GM19043 (cell line): Measurements from ENCODE around the gene ELFN1.
"Not testable (repeated sequence)": the region's sequence is repeated elsewhere in the genome, so short reads cannot be mapped to it uniquely, and the experiment has no call there.

Source experiments
- ATAC-seq: cut with Tn5 transposase; IDR thresholded peaks from one replicate; pipeline ENCODE4 v1.9.1; 2021; ENCODE audit warnings: low read depth; ENCODE audit not compliant: unreplicated experiment

The ELFN1 gene

DNA sequence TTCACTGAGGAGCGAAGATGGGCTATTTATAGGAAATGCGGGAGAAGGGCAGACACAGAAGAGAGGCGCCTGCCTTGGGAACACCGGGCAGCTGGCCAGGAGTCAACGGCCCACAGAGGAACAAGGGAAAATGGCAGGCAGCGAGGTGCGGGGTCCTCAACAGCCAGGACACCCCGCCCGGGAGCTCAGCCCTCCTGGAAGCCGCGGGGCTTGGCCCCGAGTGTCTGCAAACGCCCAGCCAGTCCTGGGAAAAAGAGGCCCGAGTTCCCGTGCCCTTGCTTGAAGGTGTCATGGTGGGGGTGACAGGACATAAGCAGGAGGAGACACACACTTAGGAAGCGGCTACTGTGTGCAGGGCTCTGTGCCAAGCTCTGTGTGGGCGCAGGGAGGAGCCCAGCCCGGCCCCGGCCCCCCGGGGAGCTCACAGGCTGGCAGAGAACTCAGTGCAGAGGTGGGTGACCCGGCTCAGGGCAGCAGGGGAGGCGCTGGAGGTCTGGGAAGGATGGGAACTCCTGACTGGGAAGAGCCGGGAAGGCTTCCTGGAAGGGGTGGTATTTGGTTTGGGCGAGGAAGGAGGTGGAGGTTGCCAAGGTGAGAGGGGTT lies 79.9 kb downstream of the ELFN1 start:
- no peak for ATAC-seq

DNA sequence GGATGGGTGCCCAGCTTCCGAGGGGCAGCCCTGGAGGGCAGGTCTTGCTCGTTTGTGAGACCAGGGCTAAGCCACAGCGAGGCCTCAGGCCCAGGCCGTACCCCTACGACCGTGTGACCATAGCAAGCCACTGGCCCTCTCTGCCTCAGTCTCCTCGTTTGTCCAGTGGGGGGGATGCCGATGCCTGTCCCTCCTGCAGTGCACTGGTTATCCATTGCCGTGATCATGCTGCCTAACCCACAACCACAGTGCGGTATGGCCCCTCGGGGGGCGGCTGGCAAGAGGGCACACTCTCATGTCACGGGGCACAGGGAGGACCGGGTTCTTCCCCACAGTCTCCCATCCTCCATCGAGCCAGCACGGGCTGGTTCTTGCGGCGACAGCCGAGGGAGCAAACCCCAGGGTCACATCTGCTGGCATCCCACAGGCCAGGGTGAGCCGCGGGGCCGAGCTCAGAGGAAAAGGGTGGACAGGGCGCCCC lies 80.5 kb downstream of the ELFN1 start:
- no peak for ATAC-seq

DNA sequence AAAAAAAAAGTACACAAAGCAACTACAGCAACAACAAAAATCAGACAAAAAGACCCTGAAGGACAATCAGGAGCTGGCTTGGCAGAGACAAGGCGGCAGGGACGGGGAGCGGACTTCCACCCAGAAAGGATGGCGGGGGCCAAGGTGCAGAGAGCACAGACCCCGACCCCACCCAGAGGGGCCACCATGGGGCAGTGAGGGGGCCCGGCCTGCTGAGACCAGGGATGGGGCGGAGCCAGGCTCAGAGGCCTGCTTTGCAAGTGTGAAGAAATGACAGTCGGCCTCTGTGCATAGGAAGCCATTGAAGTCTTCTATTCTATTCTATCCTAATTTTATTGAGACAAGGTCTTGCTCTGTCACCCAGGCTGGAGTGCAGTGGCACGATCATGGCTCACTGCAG lies 82.0 kb downstream of the ELFN1 start:
- no peak for ATAC-seq

DNA sequence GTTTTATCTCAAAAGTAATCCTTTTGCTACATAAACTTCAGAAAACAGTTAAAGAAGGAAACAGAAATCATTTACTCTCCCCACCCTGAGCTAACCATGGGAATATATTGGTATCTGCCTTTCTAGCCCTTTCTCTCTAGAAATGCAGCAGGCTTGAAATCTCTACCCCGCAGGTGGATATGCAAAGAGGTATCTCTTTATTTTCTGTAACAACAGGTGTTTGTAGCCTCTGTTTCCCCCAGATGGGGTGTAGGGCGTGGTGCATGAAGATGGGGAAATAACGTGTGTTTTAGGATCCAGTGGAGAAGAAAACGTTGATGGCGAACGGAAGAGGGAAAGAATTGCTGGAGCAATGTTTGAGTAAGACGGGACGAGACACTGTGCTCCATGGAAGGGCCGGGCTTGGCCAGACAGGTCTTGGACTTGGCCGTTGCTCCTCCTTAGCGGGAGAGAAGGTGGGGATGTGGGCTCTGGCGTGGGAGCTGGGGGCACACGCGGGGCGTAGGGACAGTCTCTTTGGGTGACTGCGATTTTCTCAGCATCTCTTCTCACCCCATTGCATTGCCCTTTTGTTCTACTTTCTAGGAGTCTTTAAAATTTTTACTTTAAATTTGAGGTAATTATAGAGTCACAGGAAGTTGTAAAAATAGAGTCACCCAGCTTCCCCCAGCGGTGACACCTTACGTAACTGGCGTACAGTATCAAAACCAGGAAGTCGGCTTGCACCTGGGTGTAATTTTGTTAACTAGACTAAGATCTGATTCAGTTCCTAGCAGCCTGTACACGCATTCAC lies 82.9 kb downstream of the ELFN1 start:
- ATAC-seq: no peak

DNA sequence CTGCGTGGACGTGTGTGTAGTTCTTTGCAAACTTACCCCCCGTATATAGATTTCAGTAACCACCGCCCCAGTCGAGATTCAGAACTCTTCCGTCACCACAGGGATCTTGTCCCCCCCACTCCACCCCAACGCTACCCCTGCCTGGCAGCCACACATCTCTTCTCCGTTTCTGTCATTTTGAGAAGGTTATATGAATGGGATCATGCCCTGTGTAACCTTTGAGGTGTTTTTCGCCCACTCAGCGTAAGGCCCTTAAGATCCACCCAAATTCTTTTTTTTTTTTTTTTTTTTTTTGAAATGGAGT lies 83.4 kb downstream of the ELFN1 start:
- no peak for ATAC-seq

DNA sequence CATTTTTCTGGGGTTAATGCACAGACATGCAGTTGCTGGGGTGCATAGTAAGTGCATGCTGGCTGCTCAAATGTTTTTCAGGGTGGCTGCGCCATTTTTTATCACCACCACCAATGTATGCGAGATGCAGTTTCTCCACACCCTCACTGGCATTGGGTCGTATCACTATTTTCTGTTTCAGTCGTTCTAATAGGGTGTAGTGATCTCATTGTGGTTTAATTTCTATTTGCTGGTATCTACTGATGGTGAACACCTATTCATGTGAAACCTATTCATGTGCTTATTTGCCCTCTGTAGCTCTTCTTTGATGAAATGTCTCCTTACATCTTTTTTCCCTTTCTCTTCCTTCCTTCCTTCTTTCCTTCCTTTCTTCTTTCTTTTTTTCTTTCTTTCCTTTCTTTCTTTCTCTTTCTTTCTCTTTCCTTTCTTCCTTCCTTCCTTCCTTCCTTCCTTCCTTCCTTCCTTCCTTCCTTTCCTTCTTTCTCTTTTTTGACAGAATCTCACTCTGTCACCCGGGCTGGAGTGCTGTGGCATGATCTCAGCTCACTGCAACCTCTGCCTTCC lies 84.3 kb downstream of the ELFN1 start:
- ATAC-seq: no peak

DNA sequence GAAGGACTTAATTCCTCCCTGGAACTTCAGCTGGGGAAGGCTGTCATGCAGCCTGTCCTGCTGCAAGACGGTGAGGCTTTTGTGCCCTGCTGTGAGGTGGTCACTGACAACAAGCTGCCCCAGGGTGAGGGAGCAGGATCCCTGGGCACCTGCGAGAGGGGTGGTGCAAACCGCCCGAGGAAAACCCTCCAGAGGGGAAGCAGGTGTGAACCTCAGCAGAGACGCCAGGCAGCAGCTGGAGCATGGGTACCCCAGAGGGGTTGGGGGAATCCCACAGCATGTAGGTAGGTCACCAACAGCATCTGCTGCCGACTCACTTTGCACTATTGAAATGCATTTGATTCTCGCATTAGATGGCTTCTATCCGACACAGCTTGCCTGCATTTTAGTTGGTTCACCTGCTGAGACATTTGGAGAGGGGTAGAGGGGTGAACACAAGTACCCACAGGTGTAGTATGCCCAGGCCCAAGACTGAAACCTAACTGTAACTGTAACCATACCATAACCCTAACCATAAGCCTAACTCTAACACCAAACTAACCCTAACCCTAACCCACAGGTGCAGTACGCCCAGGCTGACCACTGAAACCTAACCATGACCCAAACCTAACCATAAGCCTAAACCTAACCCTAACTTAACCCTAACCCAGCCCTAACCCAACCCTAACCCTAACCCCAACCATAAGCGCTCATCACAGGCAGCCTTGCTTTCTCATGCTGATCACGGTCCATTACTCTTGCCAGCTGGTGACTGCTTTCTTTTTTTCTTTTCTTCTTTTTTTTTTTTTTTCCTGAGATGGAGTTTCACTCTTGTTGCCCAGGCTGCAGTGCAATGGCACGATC lies 85.9 kb downstream of the ELFN1 start:
- no peak for ATAC-seq

DNA sequence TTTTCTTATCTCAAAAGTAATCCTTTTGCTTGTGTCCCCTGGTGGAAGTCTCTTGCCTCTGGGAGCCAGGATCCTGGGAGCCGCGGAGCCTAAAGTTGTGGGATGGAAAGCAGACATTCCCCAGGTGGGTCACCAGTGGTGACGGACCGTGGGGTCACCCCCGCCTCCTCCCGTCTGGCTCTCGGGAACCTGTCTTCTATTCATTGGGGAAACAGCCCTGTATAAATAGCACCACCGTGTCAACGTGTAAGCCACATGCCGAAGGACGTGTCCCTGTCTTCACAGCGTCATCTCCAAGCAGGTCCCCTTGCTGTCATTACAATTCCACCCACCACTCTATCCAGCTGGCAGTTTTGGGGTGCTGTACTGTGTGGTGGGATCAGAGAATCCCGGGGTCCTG lies 87.5 kb downstream of the ELFN1 start:
- ATAC-seq: no peak

DNA sequence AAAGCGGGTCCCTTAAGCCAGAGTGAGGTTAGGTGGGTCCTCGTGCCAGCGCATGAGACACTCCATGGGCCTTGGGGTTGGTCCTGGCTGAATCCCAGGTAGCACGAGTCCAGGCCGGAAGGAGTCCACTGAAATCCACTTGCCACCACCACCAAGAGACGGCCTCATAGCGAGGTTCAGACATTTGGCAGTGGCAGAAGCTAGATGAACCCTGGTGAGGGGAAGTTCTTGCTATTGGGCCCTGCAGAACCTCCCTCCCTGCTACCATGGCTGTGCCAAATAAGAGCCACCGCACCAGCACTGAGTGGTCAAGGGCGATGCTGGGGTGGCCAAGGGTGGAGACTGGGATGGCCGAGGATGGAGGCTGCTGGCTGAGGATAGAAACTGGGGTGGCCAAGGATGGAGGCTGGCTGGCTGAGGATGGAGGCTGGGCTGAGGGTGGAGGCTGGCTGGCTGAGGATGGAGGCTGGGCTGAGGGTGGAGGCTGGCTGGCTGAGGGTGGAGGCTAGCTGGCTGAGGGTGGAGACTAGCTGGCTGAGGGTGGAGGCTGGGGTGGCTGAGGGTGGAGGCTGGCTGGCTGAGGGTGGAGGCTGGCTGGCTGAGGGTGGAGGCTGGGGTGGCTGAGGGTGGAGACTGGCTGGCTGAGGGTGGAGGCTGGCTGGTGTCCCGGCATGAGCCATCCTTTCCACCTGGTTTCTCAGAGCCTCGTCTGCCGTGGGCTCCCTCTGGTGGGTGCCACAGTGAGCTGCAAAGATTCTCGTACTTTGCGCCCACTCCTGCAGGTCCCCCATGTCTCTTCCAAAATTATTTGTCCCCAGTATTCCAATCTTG lies 88.2 kb downstream of the ELFN1 start:
- no peak for ATAC-seq

DNA sequence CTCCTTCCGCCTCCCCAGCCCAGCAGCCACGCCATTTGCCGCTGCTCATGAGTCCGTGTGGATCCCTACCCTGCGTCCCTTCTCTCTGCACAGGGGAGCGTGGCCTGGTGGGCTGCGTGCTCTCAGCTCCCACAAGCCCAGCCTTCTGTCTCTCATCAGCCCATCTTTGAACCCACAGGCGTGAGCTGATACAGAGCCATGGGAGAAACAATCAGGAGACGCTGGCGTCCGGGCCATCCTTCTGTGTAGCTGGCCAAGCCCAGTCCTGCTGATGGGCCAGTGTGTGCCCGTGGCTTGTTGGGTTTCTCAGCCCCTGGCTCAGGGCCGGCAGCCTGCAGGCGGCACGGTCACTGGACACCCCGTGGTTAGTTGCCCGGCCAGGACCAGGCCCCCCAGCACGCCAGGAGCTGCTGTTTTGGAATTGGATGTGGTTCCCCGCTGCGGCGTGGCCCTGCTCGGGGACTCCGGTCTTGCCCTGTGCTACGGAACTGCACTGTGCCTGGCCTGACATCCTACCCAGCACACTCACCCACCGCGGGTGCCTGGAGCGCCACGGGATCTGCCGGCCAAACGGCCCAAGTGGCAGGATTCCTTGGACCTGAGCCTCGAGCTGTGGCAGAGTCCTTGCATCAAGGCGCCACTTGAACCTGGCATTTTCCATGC lies 88.9 kb downstream of the ELFN1 start:
- ATAC-seq: no peak

DNA sequence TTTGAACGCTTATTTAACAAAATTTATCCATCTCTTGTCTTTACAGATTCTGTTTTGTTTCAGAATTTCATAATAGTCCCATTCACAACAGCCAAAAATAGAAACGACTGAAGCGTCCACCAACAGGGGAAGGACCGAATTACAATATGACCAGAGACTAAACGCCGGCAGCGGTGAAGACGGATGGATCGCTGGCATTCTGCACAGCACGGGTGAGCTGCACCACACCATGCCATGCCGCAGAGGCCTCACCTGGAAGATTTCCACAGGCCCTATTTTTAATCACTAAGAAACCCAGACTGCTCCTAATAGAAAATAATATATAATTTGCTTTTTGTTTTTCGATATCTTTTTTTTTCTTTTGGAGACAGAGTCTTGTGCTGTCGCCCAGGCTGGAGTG lies 91.0 kb downstream of the ELFN1 start:
- no peak for ATAC-seq

DNA sequence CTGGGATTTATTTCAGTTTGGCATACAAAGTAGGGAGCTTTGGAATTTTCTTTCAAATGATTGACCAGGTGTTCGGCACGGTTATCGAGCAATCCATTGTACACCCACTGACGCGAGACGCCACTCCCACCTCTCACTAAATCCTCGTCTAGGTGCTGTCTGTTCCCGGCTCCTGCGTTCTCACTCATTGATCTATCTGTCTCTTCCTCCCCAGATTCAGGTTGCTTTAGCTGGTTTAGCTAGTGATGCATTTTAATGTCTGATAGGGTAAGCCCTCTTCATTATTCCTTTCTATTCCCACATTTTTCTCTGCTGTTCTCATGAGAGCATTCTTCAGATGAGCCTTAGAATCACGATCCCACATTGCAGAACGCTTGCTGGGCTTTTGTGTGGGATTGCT lies 91.7 kb downstream of the ELFN1 start:
- ATAC-seq: no peak

DNA sequence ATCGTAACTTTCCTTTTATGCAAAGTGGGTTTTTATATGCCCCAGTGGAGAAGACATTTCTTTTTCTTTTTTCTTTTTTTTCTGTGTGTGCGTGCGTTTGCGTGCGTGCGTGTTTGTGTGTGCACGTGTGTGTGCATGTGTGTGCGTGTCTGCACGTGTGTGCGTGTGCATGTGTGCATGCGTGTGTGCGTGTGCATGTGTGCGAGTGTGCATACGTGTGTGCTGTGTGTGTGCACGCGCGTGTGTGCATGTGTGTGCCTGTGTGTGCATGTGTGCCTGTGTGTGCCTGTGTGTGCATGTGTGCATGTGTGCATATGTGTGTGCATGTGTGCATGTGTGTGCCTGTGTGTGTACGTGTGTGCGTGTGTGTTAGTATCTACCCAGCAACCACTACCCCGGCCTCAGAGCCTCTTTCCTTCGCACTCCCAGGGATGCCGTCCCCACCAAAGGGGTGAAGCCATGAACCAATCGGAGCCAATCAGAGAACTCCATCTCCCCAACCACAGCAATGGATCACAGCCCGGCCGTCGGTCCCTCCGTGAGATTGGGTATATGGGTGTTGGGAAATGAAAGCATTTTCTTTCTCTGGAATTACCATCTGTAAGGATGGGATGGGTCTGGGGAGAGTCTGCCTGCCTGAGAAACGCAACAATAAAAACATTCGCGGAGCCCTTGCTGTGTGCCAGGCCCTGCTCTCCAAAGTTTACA lies 92.3 kb downstream of the ELFN1 start:
- no peak for ATAC-seq

DNA sequence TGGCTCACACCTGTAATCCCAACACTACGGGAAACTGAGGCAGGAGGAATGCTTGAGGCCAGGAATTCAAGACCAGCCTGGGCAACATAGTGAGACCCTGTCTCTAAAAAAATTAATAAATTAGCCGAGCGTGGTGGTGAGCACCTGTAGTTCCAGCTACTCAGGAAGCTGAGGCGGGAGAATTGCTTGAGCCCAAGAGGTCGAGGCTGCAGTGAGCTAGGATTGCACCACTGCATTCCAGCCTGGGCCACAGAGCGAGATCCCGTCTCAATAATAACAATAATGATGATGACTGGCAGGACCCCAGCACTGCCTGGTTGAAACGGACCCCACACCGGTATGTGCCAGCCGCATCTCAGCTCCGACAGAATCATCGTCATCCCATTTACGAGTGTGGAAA lies 93.0 kb downstream of the ELFN1 start:
- no peak for ATAC-seq

DNA sequence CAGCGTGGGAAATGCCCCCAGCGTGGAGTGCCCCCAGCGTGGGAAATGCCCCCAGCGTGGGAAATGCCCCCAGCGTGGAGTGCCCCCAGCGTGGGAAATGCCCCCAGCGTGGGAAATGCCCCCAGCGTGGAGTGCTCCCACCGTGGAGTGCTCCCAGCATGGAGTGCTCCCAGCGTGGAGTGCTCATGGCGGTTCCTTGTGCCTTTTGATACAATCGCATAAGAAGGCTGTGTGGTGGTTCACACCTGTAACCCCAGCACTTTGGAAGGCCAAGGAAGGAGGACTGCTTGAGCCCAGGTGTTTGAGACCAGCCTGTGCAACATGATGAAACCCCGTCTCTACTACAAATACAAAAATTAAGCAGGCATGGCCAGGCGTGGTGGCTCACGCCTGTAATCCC lies 93.8 kb downstream of the ELFN1 start:
- not testable (repeated sequence) for ATAC-seq

DNA sequence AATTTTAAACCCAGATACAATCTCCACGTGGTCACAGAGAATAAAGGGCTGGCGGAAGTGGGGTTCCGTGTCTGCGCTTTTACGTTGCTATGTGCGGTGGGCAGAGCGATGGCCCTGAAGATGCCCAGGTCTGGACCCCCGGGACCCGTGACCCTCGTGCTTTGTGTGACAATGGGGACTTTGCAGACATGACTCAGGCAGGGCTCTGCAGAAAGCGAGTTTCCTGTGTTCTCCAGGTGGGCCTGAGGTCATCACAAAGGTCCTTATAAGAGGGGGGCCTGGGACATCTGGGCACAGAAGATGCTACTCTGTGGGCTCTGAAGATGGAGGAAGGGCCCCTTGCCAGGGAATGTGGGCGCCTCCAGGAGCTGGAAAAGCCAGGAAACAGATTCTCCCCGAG lies 95.3 kb downstream of the ELFN1 start:
- ATAC-seq: no peak

DNA sequence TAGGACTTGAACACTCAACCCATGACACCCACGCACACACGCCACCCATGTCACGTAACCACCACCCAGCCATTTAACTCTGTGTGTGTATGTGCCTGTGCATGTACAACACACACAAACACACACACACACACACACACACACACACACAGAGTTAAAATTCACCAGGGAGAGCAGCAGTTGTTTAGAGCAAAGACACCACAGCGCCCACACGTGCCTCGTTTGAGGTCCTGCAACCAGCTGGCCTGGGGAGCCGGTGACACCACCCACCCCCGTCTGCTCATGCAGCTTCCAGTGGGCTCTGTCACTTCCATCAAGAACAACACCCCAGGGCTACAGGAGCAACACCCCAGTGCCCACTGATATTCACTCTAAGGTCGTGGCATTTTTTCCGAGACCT lies 97.4 kb downstream of the ELFN1 start:
- no peak for ATAC-seq

DNA sequence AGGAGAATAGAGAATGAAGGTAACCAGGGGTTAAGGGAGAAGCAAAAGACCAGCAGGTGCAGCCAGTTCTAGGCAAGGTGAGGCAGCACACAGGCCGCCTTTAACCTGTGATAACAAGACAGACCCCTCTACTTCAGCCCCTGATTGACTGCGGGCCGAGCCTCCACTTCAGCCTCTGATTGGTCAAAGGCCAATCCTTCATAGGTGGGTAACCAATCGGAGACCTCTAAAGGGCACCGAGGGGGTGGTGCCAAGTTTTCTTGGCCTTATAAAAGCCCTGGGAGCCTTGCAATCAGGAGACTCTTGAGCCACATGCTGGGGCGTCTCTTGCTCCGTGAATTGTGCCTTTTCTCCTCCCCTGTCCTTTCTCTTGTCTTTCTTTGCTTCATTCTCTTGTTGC lies 98.8 kb downstream of the ELFN1 start:
- ATAC-seq: no peak
